ENCODE measurements around the gene ANKHD1.

DNA sequence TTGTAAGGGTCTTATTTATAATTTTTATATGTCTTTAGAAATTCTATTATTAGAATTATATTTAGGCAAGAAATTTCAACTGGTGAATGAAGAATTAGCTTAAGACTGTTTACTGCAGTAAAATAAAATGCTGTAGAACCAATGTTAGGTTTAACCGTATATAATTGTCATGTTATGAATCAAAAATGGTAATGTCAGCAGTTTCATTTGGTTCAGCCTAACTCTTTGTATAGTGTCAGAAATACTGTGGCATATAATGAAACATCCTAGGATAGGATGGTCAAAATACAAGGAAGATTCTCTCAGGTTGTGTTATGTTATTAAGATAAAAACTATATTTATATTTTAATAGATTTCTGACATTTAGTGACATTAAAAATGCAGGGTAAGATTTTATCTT lies 81.4 kb downstream of the ANKHD1 start:
- no peak for TF ChIP-seq POLR2A (IDR thresholded peaks at IDR 0.05)
- no peak for TF ChIP-seq CTCF (IDR thresholded peaks at IDR 0.05)
